GM18868 (cell line): Measurements from ENCODE around the gene SLC5A10.
"Not testable (repeated sequence)": the region's sequence is repeated elsewhere in the genome, so short reads cannot be mapped to it uniquely, and the experiment has no call there.

Experiments
- ATAC-seq: cut with Tn5 transposase; IDR thresholded peaks from one replicate; pipeline ENCODE4 v1.9.1; 2021; ENCODE audit warnings: mild to moderate bottlenecking, moderate library complexity; ENCODE audit not compliant: unreplicated experiment

The SLC5A10 gene

GRCh38 chr17:18946536-18946935 lies 5.4 kb upstream of the SLC5A10 start:
- ATAC-seq, result no peak

DNA sequence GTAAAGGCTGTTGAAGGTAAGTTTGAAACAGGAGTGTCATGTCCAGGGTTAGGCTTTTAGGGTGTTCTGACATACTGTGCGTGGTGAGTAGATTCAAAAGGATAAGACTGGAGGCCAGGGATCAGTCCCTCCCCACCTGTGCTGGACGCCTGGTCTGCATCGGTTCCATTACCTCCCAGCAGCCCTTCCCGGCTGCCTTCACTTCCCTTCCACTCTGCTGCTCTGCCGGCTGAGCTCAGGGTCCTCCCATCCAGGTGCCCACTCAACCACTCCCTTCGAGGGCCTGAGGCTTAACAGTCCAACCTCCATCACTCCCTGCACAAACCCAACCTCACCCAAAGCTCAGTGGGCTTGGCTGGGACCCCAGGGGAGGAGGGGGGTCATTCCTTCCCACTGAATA lies 4.1 kb upstream of the SLC5A10 start:
- ATAC-seq, result no peak

- no peak for ATAC-seq
These were observed 3.4 kb upstream of the SLC5A10 start for GRCh38 chr17:18948476-18949006.

GRCh38 chr17:18949566-18949965 lies 2.4 kb upstream of the SLC5A10 start:
- ATAC-seq, result no peak

DNA sequence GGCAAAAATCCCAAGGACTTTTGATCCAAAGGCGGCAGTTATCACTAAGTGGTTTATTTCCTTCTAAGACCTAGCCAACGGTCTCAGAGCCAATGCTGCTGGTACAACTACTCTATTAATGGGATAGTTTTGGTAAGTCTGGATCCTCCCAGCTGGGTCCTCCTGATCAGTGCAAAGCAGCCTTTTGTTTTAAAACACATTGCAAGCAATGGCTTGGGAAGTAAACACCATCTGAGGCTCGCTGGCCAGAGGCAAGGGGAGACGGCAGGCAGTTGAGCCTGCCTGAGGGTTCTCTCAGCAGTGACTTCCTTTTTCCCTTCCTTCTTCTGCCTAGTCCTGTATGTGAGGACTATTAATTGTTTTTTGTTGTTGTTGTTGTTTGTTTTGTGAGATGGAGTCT lies 1.6 kb upstream of the SLC5A10 start:
- ATAC-seq, result no peak

DNA sequence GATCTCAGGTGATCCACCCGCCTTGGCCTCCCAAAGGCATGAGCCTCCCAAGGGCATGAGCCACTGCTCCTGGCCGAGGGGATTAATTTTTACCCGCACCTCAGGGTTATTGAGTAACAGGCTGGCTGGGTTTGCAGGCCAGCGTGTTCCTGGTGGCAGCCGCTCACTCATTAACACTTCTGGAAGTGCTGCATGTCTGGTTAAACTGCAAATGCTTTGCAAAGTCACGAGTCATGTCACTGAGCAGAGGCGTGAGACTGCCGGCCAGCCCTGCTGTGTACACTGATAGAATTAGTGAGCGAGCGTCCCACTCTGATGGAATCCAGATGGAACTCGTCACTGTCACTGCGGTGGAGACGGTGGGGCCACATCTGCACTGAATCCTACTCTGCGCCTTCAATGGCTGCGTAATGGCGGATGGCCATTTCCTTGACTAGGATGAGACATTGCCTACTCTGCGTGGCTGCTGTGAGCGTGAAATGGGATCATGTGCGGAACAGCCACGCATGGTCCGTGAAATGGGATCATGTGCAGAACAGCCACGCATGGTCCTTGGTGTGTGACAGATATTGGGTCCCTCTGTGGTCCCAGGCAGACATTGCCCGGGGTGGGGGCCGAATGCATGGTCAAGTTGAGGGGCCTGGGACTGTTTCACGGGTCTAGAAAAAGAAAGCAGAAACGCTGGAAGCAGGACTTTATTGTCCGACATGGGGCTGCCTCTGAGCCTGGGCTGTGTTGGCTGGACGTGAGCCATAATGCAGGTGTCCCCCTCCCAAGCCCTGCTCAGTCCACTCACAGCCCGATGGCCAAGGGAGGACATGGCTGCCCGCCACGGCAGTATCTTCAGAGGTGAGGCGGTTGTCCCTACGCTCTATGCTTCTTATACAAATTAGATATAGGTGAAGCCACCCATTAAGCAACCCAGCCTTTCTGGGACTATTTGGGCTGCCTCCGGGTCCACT lies 740 bp upstream of the SLC5A10 start:
- no peak for ATAC-seq

DNA sequence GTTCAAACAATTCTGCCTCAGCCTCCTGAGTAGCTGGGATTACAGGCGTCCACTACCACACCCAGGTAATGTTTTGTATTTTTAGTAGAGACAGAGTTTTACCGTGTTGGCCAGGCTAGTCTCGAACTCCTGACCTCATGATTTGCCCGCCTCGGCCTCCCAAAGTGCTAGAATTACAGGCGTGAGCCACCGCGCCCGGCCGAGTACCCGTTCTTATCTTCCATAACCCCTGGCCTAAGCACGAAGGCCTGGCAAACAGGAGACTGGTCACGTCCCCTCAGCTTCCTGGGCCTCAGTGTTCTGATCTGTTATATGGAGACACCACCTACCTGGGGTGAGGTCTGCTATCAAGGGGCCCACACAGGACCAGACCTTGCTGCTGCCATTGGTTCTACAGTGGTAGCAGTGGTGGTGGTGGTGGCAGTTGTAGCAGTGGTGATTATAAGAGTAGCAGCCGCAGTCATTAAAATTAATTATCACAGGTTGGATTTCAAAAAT lies 1.3 kb downstream of the SLC5A10 start:
- no peak for ATAC-seq

DNA sequence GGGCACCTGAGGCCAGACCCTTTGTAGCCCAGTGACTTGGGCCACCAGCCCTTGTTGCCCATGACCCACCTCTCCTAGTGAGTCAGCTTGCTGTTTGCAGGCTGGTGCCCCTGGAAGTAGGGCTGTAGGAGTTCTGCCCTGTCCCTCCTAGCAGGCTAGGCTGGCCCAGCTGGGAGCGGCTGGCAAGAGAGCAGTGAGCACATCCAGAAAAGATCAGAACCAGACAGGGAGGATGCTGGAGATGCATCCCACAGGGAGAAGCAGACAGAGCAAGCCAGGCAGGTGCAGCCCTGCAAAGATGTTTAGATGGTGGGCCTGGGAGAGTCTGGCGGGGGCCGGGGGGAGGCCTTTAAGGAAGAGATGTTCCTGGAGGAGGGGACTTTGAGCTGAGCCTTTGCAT lies 2.4 kb downstream of the SLC5A10 start:
- ATAC-seq, result no peak

- ATAC-seq, result no peak
These were observed 3.0 kb downstream of the SLC5A10 start for GRCh38 chr17:18955009-18955408.

- not testable (repeated sequence) for ATAC-seq
These were observed 4.1 kb downstream of the SLC5A10 start for GRCh38 chr17:18956021-18956420.

DNA sequence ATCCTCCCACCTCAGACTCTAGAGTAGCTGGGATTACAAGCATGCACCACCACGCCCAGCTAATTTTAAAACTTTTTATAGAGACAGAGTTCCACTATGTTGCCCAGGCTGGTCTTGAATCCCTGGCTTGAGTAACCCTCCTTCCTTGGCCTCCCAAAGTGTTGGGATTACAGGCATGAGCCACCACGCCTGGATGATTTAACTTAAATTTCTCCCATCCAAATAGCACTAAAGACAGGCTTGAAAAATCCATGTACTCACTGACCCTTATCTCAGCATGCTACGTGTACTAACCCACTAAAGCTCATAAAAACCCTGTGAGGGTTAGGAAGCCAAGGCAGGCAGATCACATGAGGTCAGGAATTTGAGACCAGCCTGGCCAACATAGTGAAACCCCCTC lies 4.6 kb downstream of the SLC5A10 start:
- ATAC-seq, result no peak

DNA sequence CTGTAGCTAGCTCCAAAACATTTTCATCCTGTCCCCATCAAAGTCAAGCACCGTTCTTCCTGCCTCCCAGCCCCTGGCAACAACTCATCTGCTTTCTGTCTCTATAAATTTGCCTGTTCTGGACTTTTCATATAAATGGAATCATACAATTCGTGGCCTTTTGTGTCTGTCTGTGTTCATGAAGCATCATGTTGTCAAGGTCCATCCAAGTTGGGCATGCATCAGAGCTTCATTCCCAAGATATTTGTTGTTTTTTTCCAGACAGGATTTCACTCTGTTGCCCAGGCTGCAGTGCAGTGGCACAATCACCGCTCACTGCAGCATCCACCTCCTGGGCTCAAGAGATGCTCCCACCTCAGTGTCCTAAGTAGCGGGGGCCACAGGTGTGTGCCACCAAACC lies 5.9 kb downstream of the SLC5A10 start:
- no peak for ATAC-seq

DNA sequence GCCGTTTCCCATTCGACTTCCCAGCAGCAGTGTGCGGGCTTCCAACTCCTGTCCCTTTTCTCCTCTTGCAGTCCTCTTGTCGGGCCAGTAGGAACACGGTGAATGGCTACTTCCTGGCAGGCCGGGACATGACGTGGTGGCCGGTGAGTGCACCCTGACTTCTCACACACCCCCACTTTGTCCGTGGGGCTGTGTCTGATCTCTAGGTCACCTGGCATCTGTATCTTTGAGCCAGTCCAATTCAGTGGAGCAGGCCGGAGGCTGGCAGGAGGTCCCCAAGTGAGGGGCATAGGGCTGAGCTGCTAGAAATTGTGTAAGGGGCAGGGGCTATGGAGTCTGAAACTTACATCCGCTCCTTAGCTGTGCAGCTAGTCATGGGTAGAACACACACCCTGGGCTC lies 6.6 kb downstream of the SLC5A10 start:
- no peak for ATAC-seq

- no peak for ATAC-seq
These were observed 7.3 kb downstream of the SLC5A10 start for GRCh38 chr17:18959071-18959844.

- no peak for ATAC-seq
These were observed 7.9 kb downstream of the SLC5A10 start for GRCh38 chr17:18959845-18960240.

- ATAC-seq, result no peak
These were observed 8.3 kb downstream of the SLC5A10 start for GRCh38 chr17:18960241-18960665.

- peak; percentile 68 for ATAC-seq
These were observed 9.0 kb downstream of the SLC5A10 start for GRCh38 chr17:18960803-18961511.

GRCh38 chr17:18961634-18962493 lies 9.9 kb downstream of the SLC5A10 start:
- no peak for ATAC-seq

DNA sequence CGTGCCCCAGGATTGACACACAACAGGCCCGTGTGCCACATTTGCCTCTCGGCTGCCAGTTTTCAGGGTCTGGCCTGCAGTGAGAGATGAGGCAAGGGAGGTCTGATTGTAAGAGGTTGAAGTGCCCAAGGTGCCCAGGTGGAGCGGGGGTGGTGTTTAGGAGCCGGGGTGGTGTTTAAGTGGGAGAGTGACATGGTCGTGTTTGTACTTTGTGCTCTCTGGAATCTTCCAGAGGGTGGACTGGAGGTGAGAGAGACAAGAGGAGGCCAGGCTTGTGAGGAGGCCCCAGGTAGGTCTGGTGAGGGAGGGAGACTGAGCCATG lies 10.5 kb downstream of the SLC5A10 start:
- ATAC-seq, result no peak
